Peyer's patch (tissue), 4 donors: ENCODE results near the gene KRTAP10-6.

Experiments used
- CTCF ChIP-seq, 6 experiments: fragments of 450-650 bp in 4 of 6; fragments of 200-600 bp in 2 of 6; sonication (generic) in 1 of 6; IDR thresholded peaks; one replicate each; pipeline ENCODE4 v1.5.1; 2017 to 2019; ENCODE audit warnings: antibody characterized with exemption in 6 of 6, mild to moderate bottlenecking in 3 of 6, moderate library complexity in 1 of 6
- POLR2A ChIP-seq, 2 donors: fragments of 450-650 bp; IDR thresholded peaks; one replicate each; pipeline ENCODE4 v1.5.1; 2017; ENCODE audit warnings: antibody characterized with exemption in 2 of 2, mild to moderate bottlenecking in 2 of 2, moderate library complexity in 2 of 2

GRCh38 chr21:44617071-44617501 lies 24.8 kb upstream of the KRTAP10-6 start:
- TF ChIP-seq CTCF (IDR thresholded peaks at IDR 0.05) (no peak), POLR2A (IDR thresholded peaks at IDR 0.05) (no peak)
